ENCODE measurements around the gene ATP8A1. TPM values are rescaled to one million over a fixed set of nuclear protein-coding genes. Genes with fewer than 3 reads are reported as not detected.

ATP8A1 gene
- total RNA-seq, 4 donors from 2014 or later: 6.2 to 10.8 (median 7.1) TPM

DNA sequence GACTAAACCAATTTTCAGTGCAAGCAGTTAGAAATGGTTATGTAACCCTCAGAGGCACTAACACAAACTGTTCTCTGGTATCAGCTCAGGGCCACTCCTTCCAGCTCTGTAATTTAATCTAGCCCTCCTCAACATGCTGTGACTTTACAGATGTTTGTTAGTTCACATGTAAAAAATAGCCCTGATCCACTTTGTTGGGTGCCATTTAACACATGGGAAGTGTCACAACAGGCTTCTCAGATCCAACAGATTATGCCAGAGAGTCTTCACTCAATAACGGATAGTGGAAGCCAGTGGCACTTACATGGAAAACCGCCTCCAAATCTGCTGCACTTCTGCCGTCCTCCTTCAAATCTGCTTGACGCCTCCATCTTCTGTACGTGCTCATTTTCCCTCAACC is 51.6 kb downstream of the ATP8A1 start:
- no peak overlapping the region for H3K27ac ChIP-seq (replicated peaks in 1 of 4)
- 63% methylated on average over 5 of the region's 5 CpGs for WGBS

DNA sequence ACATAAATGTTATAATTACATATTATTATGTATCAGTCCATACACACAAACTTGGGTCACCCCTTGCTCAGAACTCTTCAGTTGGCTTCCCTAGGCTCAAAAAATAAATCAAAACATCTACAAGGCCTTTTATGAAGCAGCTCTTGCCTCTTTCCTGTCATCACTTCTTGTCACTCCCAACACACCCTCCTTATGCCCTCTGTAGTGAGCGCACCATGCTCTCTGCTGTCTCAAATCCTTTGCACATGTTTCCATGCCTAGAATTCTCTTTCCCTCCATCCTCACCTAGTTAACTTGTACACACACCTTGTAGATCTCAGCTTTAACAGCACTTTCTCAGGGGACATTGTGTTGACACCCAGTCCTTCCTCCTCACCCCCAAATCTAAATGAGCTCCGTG is 53.0 kb downstream of the ATP8A1 start:
- no peaks in the 10 kb centered on the region for H3K4me1 ChIP-seq
- TF ChIP-seq, protein P1, sequence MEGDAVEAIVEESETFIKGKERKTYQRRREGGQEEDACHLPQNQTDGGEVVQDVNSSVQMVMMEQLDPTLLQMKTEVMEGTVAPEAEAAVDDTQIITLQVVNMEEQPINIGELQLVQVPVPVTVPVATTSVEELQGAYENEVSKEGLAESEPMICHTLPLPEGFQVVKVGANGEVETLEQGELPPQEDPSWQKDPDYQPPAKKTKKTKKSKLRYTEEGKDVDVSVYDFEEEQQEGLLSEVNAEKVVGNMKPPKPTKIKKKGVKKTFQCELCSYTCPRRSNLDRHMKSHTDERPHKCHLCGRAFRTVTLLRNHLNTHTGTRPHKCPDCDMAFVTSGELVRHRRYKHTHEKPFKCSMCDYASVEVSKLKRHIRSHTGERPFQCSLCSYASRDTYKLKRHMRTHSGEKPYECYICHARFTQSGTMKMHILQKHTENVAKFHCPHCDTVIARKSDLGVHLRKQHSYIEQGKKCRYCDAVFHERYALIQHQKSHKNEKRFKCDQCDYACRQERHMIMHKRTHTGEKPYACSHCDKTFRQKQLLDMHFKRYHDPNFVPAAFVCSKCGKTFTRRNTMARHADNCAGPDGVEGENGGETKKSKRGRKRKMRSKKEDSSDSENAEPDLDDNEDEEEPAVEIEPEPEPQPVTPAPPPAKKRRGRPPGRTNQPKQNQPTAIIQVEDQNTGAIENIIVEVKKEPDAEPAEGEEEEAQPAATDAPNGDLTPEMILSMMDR (IDR thresholded peaks at IDR 0.05): no peak
- TF ChIP-seq POLR2AphosphoS5 (IDR thresholded peaks at IDR 0.05) (no peak), EP300 (IDR thresholded peaks at IDR 0.05) (no peak), POLR2A (IDR thresholded peaks at IDR 0.05; ENCODE audit: low read depth) (no peak)
- WGBS: 96% methylated on average over 2 of the region's 2 CpGs
- H3K4me3 ChIP-seq: no peak overlapping the region
- no peak overlapping the region for H3K27ac ChIP-seq (replicated peaks in 1 of 4)
- no peaks in the 10 kb centered on the region for H3K36me3 ChIP-seq
- H3K27me3 ChIP-seq: no peaks in the 10 kb centered on the region
- intact Hi-C loops (cut with DNase I): no loop called here
- H3K9me3 ChIP-seq: no peaks in the 10 kb centered on the region
- DNase-seq (ENCODE audit: extremely low spot score): no peak

More for the DNA sequence above, 51.6 kb downstream of the ATP8A1 start:
- Histone ChIP-seq H3K4me3 (no peak overlapping the region), H3K9me3 (no peaks in the 10 kb centered on the region), H3K36me3 (no peaks in the 10 kb centered on the region), H3K27me3 (no peaks in the 10 kb centered on the region), H3K4me1 (peaks cover 0 to 2% (median 0%) of the 10 kb centered on the region in 4 donors)
- no peak for DNase-seq (ENCODE audit: extremely low spot score)
- intact Hi-C loops (cut with DNase I): no loop called here
- TF ChIP-seq EP300 (IDR thresholded peaks at IDR 0.05) (no peak), POLR2AphosphoS5 (IDR thresholded peaks at IDR 0.05) (no peak), POLR2A (IDR thresholded peaks at IDR 0.05; ENCODE audit: low read depth) (no peak)
- TF ChIP-seq, protein P1 (IDR thresholded peaks at IDR 0.05): no peak

DNA sequence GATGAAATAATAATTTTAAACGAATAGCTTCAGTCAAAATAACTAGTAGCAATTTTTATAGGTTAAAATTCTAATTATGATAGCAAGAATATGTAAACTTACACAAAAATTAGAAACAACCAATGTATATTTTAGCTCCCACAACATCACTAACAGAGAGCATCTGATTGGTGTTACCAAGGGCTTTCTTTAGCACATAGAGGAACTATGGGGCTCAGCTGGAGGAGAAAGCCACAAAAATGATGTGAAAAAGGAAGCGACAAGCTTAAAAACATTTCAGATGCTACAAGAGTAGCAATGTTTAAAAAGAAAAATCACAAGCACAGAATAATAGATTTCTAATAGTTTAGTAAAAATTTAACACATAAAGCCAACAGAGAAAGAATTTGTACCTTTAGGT is 56.3 kb downstream of the ATP8A1 start:
- Histone ChIP-seq H3K36me3 (no peaks in the 10 kb centered on the region), H3K9me3 (no peaks in the 10 kb centered on the region), H3K27ac (replicated peaks in 1 of 4) (no peak overlapping the region), H3K4me3 (no peak overlapping the region), H3K27me3 (no peaks in the 10 kb centered on the region), H3K4me1 (no peaks in the 10 kb centered on the region)
- 94% methylated on average over 2 of the region's 2 CpGs for WGBS
- TF ChIP-seq, protein P1 (IDR thresholded peaks at IDR 0.05): no peak
- TF ChIP-seq POLR2AphosphoS5 (IDR thresholded peaks at IDR 0.05): no peak
- TF ChIP-seq POLR2A (IDR thresholded peaks at IDR 0.05; ENCODE audit: low read depth): no peak
- no peak for TF ChIP-seq EP300 (IDR thresholded peaks at IDR 0.05)
- DNase-seq (ENCODE audit: extremely low spot score): no peak
- intact Hi-C loops (cut with DNase I): no loop called here

DNA sequence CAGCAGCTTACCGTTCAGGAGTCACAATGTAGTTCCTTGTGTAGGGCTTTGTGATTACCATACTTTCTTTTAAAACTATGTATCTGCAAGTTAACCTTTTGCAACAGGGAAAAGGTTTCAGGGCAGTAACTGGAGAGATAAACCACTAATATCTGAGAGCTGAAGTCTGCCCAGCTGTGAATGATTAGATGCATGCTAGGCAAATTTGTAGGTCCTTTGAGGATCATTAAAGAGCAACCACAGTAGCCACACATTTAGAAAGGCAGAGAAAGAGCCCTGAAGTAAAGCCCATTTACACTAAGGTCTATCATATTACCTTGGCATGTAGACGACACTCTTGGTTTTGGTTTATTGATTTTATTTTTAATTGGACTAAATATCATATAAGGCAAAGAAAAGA is 60.0 kb downstream of the ATP8A1 start:
- H3K36me3 ChIP-seq: no peaks in the 10 kb centered on the region
- H3K27me3 ChIP-seq: no peaks in the 10 kb centered on the region
- intact Hi-C loops (cut with DNase I): no loop called here
- no peaks in the 10 kb centered on the region for H3K4me1 ChIP-seq
- no peak overlapping the region for H3K27ac ChIP-seq (replicated peaks in 1 of 4)
- no peak overlapping the region for H3K4me3 ChIP-seq
- no peaks in the 10 kb centered on the region for H3K9me3 ChIP-seq
- no peak for DNase-seq (ENCODE audit: extremely low spot score)
- TF ChIP-seq EP300 (IDR thresholded peaks at IDR 0.05) (no peak), POLR2A (IDR thresholded peaks at IDR 0.05; ENCODE audit: low read depth) (no peak), POLR2AphosphoS5 (IDR thresholded peaks at IDR 0.05) (no peak)
- TF ChIP-seq, protein P1 (IDR thresholded peaks at IDR 0.05): no peak
- 64% methylated on average over 2 of the region's 2 CpGs for WGBS

DNA sequence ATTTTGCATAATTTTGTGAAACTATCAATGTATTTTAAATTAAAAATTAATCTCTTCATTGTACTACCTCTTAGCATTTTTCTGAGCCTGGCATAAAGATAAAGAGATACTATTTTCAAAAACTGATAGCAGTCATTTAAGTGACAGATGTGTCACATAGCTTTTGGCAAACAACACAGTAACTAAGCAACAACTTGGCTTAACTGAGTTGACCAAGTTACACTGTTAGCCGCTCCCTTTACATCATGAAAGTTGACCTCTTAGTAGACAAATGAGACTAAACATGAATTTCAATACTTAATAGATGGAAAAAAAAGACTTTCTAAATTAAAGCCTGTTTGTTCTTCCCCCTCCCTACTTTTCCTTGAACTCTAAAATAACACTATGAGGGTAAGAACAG is 62.0 kb downstream of the ATP8A1 start:
- Histone ChIP-seq H3K27me3 (no peaks in the 10 kb centered on the region), H3K4me1 (no peaks in the 10 kb centered on the region), H3K27ac (replicated peaks in 1 of 4) (no peak overlapping the region), H3K36me3 (no peaks in the 10 kb centered on the region), H3K9me3 (no peaks in the 10 kb centered on the region), H3K4me3 (no peak overlapping the region)
- intact Hi-C loops (cut with DNase I): no loop called here
- 77% methylated on average over 1 of the region's 1 CpG for WGBS
- no peak for DNase-seq (ENCODE audit: extremely low spot score)
- TF ChIP-seq POLR2A (IDR thresholded peaks at IDR 0.05; ENCODE audit: low read depth) (no peak), EP300 (IDR thresholded peaks at IDR 0.05) (no peak), POLR2AphosphoS5 (IDR thresholded peaks at IDR 0.05) (no peak)
- TF ChIP-seq, protein P1 (IDR thresholded peaks at IDR 0.05): no peak

Data from esophagus muscularis mucosa (tissue), 4 donors.